Endothelial cell of umbilical vein (primary cell): ENCODE results near the gene CUX1. TPM values are rescaled to one million over a fixed set of nuclear protein-coding genes. Genes with fewer than 3 reads are reported as not detected.

Experiments used
- BruUV-seq: library from RNA; stranded (reverse); fragments of 400-500 nt; replicated peaks from 2 replicates; lab custom pipeline; 2021; lab: Mats Ljungman, UMichigan
- CTCF ChIA-PET: fragments of 300-600, 350-600 bp; sonication (Branson Sonifier 250); formaldehyde crosslinking; loops from one replicate; lab custom pipeline; 2021; ENCODE audit warnings: antibody characterized with exemption, inconsistent platforms; lab: Charles Lee
- POLR2A ChIA-PET: fragments of 300-600, 350-600 bp; sonication (Branson Sonifier 250); formaldehyde crosslinking; loops from one replicate; lab custom pipeline; 2021; ENCODE audit warnings: antibody characterized with exemption, inconsistent platforms; lab: Charles Lee
- DNase-seq: peaks from one replicate; pipeline ENCODE4 v3.0.0-alpha.2; 2011; ENCODE audit warnings: low read depth, low spot score
- FAIRE-seq: peaks from 2 replicates; lab custom pipeline; 2011; peaks lifted over from hg19 to GRCh38; lab: Jason Lieb, UNC
- H2AFZ ChIP-seq: 2 replicates; pipeline ENCODE4 v1.6.0; 2012; ENCODE audit warnings: low read depth, low read length, control low read depth, inconsistent platforms
- H3K27ac ChIP-seq: 2 replicates; pipeline ENCODE4 v1.5.1; 2011; ENCODE audit warnings: low read depth, mild to moderate bottlenecking, control low read depth, low read length, moderate library complexity; ENCODE audit not compliant: insufficient read depth
- H3K27me3 ChIP-seq, 2 experiments: 2 replicates each; pipeline versions ENCODE4 v1.6.0 to v1.6.1; 2011; ENCODE audit warnings: low read length in 2 of 2, mixed read lengths in 1 of 2; ENCODE audit not compliant: control insufficient read depth in 2 of 2, insufficient read depth in 2 of 2
- H3K36me3 ChIP-seq, 2 experiments: 2 replicates in 1 of 2; 3 replicates in 1 of 2; pipeline ENCODE4 v1.5.1; 2011; ENCODE audit warnings: low read length in 2 of 2, mild to moderate bottlenecking in 1 of 2, moderate library complexity in 1 of 2; ENCODE audit not compliant: control insufficient read depth in 2 of 2, insufficient read depth in 2 of 2; ENCODE audit errors: extremely low read depth in 1 of 2
- H3K4me1 ChIP-seq: 3 replicates; pipeline ENCODE4 v1.5.1; 2011; ENCODE audit warnings: mild to moderate bottlenecking, low read length; ENCODE audit not compliant: control insufficient read depth, insufficient read depth; ENCODE audit errors: extremely low read depth
- H3K4me2 ChIP-seq: 2 replicates; pipeline ENCODE4 v1.6.1; 2011; ENCODE audit warnings: low read length, control low read depth, mixed read lengths; ENCODE audit not compliant: insufficient read depth
- H3K4me3 ChIP-seq, 3 experiments: fragments of 200-600 bp in 1 of 3; sonication (generic), shearing (Covaris generic) in 1 of 3; replicated peaks in 1 of 3; 2 replicates each; pipeline ENCODE4 v1.5.1; 2011 to 2016; ENCODE audit warnings: control low read depth in 3 of 3, low read length in 3 of 3, mild to moderate bottlenecking in 2 of 3, inconsistent platforms in 1 of 3, low read depth in 1 of 3, moderate library complexity in 1 of 3; ENCODE audit not compliant: insufficient read depth in 1 of 3
- H3K79me2 ChIP-seq: 2 replicates; pipeline ENCODE4 v1.6.0; 2012; ENCODE audit warnings: low read length, inconsistent platforms; ENCODE audit not compliant: control insufficient read depth, insufficient read depth
- H3K9ac ChIP-seq: replicated peaks from 2 replicates; pipeline ENCODE3; 2011; ENCODE audit warnings: low read length, control low read depth; ENCODE audit not compliant: insufficient read depth; ENCODE audit errors: extremely low read depth
- H3K9me1 ChIP-seq: replicated peaks from 3 replicates; pipeline ENCODE4 v1.6.0; 2011; ENCODE audit warnings: mild to moderate bottlenecking, low read length; ENCODE audit not compliant: control insufficient read depth, insufficient read depth; ENCODE audit errors: extremely low read depth
- H3K9me3 ChIP-seq: replicated peaks from 2 replicates; pipeline ENCODE4 v1.5.1; 2012; ENCODE audit warnings: low read length, inconsistent platforms; ENCODE audit not compliant: control insufficient read depth, insufficient read depth
- H4K20me1 ChIP-seq: replicated peaks from 2 replicates; pipeline ENCODE3; 2011; ENCODE audit warnings: mild to moderate bottlenecking, low read length; ENCODE audit not compliant: control insufficient read depth, insufficient read depth; ENCODE audit errors: extremely low read depth
- CTCF ChIP-seq, 2 donors: IDR thresholded peaks; 1 replicate in 1 of 2; 2 replicates in 1 of 2; pipeline ENCODE4 v1.5.1; 2011; ENCODE audit warnings: low read length in 2 of 2, mild to moderate bottlenecking in 2 of 2, moderate library complexity in 2 of 2, control low read depth in 1 of 2, inconsistent platforms in 1 of 2, low read depth in 1 of 2; ENCODE audit not compliant: insufficient read depth in 1 of 2; ENCODE audit errors: extremely low read depth in 1 of 2
- GATA2 ChIP-seq: IDR thresholded peaks from 2 replicates; pipeline ENCODE4 v1.7.0; 2011; ENCODE audit warnings: low read depth, mild to moderate bottlenecking, moderate library complexity, mixed read lengths, low read length; ENCODE audit not compliant: insufficient read length, insufficient read depth
- MYC ChIP-seq: IDR thresholded peaks from one replicate; pipeline ENCODE4 v1.6.1; 2011; ENCODE audit warnings: mild to moderate bottlenecking, low read depth, low read length
- dilution Hi-C: fragments of 300-500 bp; cut with MboI; formaldehyde crosslinking; loops from one replicate; pipeline ENCODE4 v1.15.0; 2019; ENCODE audit warnings: low sequenced_read_pairs; ENCODE audit not compliant: extremely low pct_ligation_motif_present
- intact Hi-C: fragments of 100-400 bp; cut with micrococcal nuclease; formaldehyde crosslinking; loops from one replicate; pipeline ENCODE4 v1.10.0; 2022
- polyA plus RNA-seq, 4 experiments: library from polyadenylated mRNA; depleted of rRNA in 3 of 4; stranded (reverse) in 3 of 4; unstranded in 1 of 4; fragments of >200 nt; gene quantifications; 2 replicates each; pipeline versions ENCODE4 v1.2.1 to v1.2.3, GENCODE V29; 2011 to 2012; ENCODE audit warnings: missing spikeins in 1 of 4
- total RNA-seq: library from RNA; stranded (reverse); gene quantifications from 2 replicates; pipeline ENCODE4 v1.2.3, GENCODE V29; 2021
- TF ChIP-seq, protein P1 (sequence below): IDR thresholded peaks from 2 replicates; pipeline ENCODE4 v1.6.1; 2011; ENCODE audit not compliant: insufficient read depth, insufficient read length

Gene CUX1
- total and polyA plus RNA-seq, 2 donors (not counting 3 experiments of a cell fraction or from before 2014, with no cell fraction given), result 13.8 to 49.8 TPM

DNA sequence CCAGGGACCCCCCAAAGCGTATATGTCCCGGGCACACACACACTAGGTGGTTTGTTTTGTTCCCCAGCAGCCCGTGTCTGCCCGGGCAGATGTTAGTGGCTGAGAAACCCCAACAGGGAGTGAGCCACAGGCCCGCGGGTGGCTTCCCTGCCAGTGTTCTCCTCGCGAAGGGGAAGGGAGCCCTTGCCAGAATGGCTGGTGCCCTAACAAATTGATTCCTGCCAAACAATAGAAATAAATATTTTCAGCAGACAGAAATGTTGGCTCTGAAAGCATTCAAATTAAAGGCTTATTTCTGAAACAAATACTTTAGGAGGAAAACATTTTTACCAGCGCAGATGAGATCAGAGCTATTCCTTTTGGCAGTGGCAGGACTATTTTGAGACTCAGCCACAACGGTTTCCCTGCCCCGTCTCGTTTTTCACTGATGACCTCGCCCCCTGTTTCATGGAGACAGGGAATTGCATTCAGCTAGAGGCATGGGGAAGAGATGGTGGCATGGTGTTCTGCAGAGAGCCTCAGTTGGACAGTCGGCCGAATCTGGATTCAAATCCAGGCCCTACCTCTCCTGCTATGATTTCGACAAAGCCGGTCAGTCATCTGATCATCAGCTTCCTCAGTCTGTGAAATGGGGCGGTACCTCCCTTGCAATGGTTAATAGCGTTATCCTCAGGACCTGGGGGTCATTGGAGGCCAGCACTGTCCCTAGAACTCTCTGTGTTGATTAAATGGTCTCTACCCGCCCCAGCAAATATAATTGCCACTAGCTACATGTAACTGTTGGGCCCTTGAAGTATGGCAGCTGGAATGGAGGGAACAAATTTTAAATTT, 84.5 kb downstream of the CUX1 start:
- intact Hi-C loops, result no loop called here
- H3K4me3 ChIP-seq, result no peak overlapping the region
- ChIA-PET CTCF (interaction anchor here (0.7 kb wide), 1 partner anchor 15 kb away, joined by 3 read pairs; no protein-coding TSS in a partner anchor), POLR2A (no interaction called here)
- TF ChIP-seq GATA2 (no peak), CTCF (IDR thresholded peaks at IDR 0.05; ENCODE audit: extremely low read depth in 1 of 2, insufficient read depth in 1 of 2, low read depth in 1 of 2, low read length in 2 of 2) (no peak), MYC (no peak)
- TF ChIP-seq, protein P1, sequence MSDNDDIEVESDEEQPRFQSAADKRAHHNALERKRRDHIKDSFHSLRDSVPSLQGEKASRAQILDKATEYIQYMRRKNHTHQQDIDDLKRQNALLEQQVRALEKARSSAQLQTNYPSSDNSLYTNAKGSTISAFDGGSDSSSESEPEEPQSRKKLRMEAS, result no peak
- no peaks in the 10 kb centered on the region for H3K9me1 ChIP-seq
- no peak overlapping the region for H3K4me2 ChIP-seq
- H3K27ac ChIP-seq, result no peak overlapping the region
- H3K27me3 ChIP-seq, result no peaks in the 10 kb centered on the region
- dilution Hi-C loops, result no loop called here
- H3K9me3 ChIP-seq, result no peaks in the 10 kb centered on the region
- H3K4me1 ChIP-seq, result peaks cover 12% of the 10 kb centered on the region
- no peaks in the 10 kb centered on the region for H3K79me2 ChIP-seq
- BruUV-seq, result no TSS peak
- no peak for FAIRE-seq
- no peak overlapping the region for H3K9ac ChIP-seq
- no peak overlapping the region for H2AFZ ChIP-seq
- H4K20me1 ChIP-seq, result no peaks in the 10 kb centered on the region
- no peaks in the 10 kb centered on the region for H3K36me3 ChIP-seq
- DNase-seq, result peak; percentile 49
